SU-DHL-6 (cell line): Measurements from ENCODE around the gene PPP1R17.

Experiments
- CTCF ChIP-seq: fragments of 200-600 bp; sonication (generic); IDR thresholded peaks from one replicate; pipeline ENCODE4 v1.5.1; 2017; ENCODE audit warnings: antibody characterized with exemption, mild to moderate bottlenecking, low read length, moderate library complexity; ENCODE audit not compliant: insufficient read depth, poor library complexity, severe bottlenecking
- EZH2phosphoT487 ChIP-seq: fragments of 200-600 bp; sonication (generic), shearing (Covaris generic); conservative IDR thresholded peaks from 2 replicates; pipeline ENCODE4 v1.6.1; 2018; ENCODE audit warnings: mild to moderate bottlenecking, antibody characterized with exemption, low read length, moderate library complexity, mixed read lengths

- TF ChIP-seq CTCF (no peak), EZH2phosphoT487 (no peak)
Observed at GRCh38 chr7:31669461-31669860, 17.6 kb upstream of the PPP1R17 start.
